OCI-LY7 (cell line): ENCODE data around the gene GRAMD2B. TPM values are rescaled to one million over a fixed set of nuclear protein-coding genes. Genes with fewer than 3 reads are reported as not detected.

Experiments
- BruUV-seq: library from RNA; stranded (reverse); fragments of 400-500 nt; replicated peaks from 2 replicates; lab custom pipeline; 2021; lab: Mats Ljungman, UMichigan
- CTCF ChIA-PET: fragments of 300-600 bp; sonication (Branson Sonifier 250); formaldehyde crosslinking; loops from one replicate; lab custom pipeline; 2022; ENCODE audit warnings: antibody characterized with exemption; ENCODE audit not compliant: unreplicated experiment; lab: Charles Lee
- POLR2A ChIA-PET: fragments of 300-600 bp; sonication (Branson Sonifier 250); formaldehyde crosslinking; loops from one replicate; lab custom pipeline; 2022; ENCODE audit warnings: antibody characterized with exemption; lab: Charles Lee
- DNase-seq: peaks from one replicate; pipeline ENCODE4 v3.0.0-alpha.2; 2015; ENCODE audit warnings: low spot score
- H2AFZ ChIP-seq: fragments of 200-600 bp; sonication (generic), shearing (Covaris generic); 2 replicates; pipeline ENCODE4 v1.6.1; 2014; ENCODE audit warnings: mild to moderate bottlenecking, antibody characterized with exemption, low read length, moderate library complexity
- H3K27ac ChIP-seq: fragments of 200-600 bp; sonication (generic); 2 replicates; pipeline ENCODE4 v1.5.1; 2014; ENCODE audit warnings: mixed run types, low read depth, mild to moderate bottlenecking, moderate library complexity, low read length, inconsistent platforms; ENCODE audit not compliant: poor library complexity, severe bottlenecking
- H3K36me3 ChIP-seq: fragments of 200-600 bp; sonication (generic); 2 replicates; pipeline ENCODE4 v1.6.1; 2014; ENCODE audit warnings: mild to moderate bottlenecking, antibody characterized with exemption, low read length, moderate library complexity, mixed read lengths; ENCODE audit not compliant: insufficient read depth
- H3K4me1 ChIP-seq: fragments of 200-600 bp; sonication (generic); 2 replicates; pipeline ENCODE4 v1.5.1; 2014; ENCODE audit warnings: mild to moderate bottlenecking, low read length; ENCODE audit not compliant: insufficient read depth, poor library complexity, severe bottlenecking
- H3K4me2 ChIP-seq: fragments of 200-600 bp; sonication (generic); 2 replicates; pipeline ENCODE4 v1.6.1; 2014; ENCODE audit warnings: mild to moderate bottlenecking, low read length
- H3K4me3 ChIP-seq: fragments of 200-600 bp; sonication (generic); 2 replicates; pipeline ENCODE4 v1.5.1; 2014; ENCODE audit warnings: mild to moderate bottlenecking, low read depth, low read length; ENCODE audit not compliant: poor library complexity, severe bottlenecking
- H3K79me2 ChIP-seq: fragments of 200-600 bp; sonication (generic); 2 replicates; pipeline ENCODE4 v1.6.1; 2016; ENCODE audit warnings: low read depth, mild to moderate bottlenecking, low read length, moderate library complexity, mixed read lengths; ENCODE audit not compliant: insufficient read depth
- H3K9me2 ChIP-seq: fragments of 200-600 bp; sonication (generic); 2 replicates; pipeline ENCODE4 v1.6.1; 2016; ENCODE audit warnings: mild to moderate bottlenecking, low read length, mixed read lengths; ENCODE audit not compliant: insufficient read depth
- H3K9me3 ChIP-seq: fragments of 200-600 bp; sonication (generic); 2 replicates; pipeline ENCODE4 v1.6.1; 2014; ENCODE audit warnings: mild to moderate bottlenecking, mixed run types, low read length, mixed read lengths
- H4K20me1 ChIP-seq: fragments of 200-600 bp; sonication (generic); 2 replicates; pipeline ENCODE4 v1.6.1; 2014; ENCODE audit warnings: mild to moderate bottlenecking, antibody characterized with exemption, low read length, moderate library complexity, mixed read lengths; ENCODE audit not compliant: insufficient read depth
- EZH2phosphoT487 ChIP-seq: fragments of 200-600 bp; sonication (generic); IDR thresholded peaks from 2 replicates; pipeline ENCODE4 v1.6.1; 2018; ENCODE audit warnings: low read depth, borderline replicate concordance, mild to moderate bottlenecking, mixed run types, antibody characterized with exemption, low read length, moderate library complexity, mixed read lengths
- intact Hi-C: fragments of 100-400 bp; cut with micrococcal nuclease; formaldehyde crosslinking; loops from one replicate; pipeline ENCODE4 v1.10.0; 2022; ENCODE audit not compliant: unreplicated experiment
- total RNA-seq, 2 experiments: library from RNA; depleted of rRNA in 1 of 2; stranded (reverse); fragments of >200 nt in 1 of 2; shearing (Covaris generic) in 1 of 2; gene quantifications; 2 replicates each; pipeline ENCODE4 v1.2.3, GENCODE V29; 2014 to 2022
- TF ChIP-seq, protein P1 (sequence below): fragments of 200-600 bp; sonication (generic); conservative IDR thresholded peaks from 2 replicates; pipeline ENCODE4 v1.5.1; 2014; ENCODE audit warnings: mild to moderate bottlenecking, antibody characterized with exemption, low read length, moderate library complexity, mixed read lengths

The GRAMD2B gene
- total RNA-seq, 2 experiments from 2014 or later, result not detected

DNA sequence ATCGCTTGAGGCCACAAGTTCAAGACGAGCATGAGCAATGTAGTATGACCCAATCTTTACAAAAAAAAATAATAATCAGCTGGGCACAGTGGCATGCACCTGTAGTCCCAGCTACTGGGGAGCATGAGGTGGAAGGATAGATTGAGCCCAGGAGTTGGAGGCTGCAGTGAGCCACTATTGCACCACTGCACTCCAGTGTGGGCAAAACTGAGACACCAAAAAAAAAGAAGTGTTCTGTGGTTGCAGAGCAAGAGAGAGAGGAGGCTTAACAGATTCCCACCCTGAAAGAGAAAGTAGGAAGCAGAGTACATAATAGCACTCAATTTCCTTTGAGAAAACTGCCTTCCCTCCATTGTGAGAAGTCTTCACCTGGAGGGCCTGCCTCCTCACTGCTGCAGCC is 119.2 kb downstream of the GRAMD2B start:
- CTCF ChIA-PET, result no interaction called here
- no peak for DNase-seq
- H3K4me1 ChIP-seq, result peaks cover 21% of the 10 kb centered on the region
- no peaks in the 10 kb centered on the region for H3K9me2 ChIP-seq
- H3K4me2 ChIP-seq, result peak overlapping the region; percentile 9; the same call in 1 of the 2 replicates
- intact Hi-C loops, result loop anchor here (10.0 kb wide), 1 partner anchor 952 kb away; no protein-coding TSS in a partner anchor
- H3K36me3 ChIP-seq, result no peaks in the 10 kb centered on the region
- no peaks in the 10 kb centered on the region for H4K20me1 ChIP-seq
- H3K27ac ChIP-seq, result no peak overlapping the region
- peak overlapping the region; percentile 8; the same call in 1 of the 2 replicates for H2AFZ ChIP-seq
- BruUV-seq, result no TSS peak
- H3K9me3 ChIP-seq, result no peaks in the 10 kb centered on the region
- no peaks in the 10 kb centered on the region for H3K79me2 ChIP-seq
- POLR2A ChIA-PET, result interaction anchor here (0.6 to 2.0 kb wide), 5 partner anchors 8 to 1094 kb away, joined by 3 to 9 read pairs (median 3); no protein-coding TSS in a partner anchor
- H3K4me3 ChIP-seq, result no peak overlapping the region
- TF ChIP-seq, protein P1, sequence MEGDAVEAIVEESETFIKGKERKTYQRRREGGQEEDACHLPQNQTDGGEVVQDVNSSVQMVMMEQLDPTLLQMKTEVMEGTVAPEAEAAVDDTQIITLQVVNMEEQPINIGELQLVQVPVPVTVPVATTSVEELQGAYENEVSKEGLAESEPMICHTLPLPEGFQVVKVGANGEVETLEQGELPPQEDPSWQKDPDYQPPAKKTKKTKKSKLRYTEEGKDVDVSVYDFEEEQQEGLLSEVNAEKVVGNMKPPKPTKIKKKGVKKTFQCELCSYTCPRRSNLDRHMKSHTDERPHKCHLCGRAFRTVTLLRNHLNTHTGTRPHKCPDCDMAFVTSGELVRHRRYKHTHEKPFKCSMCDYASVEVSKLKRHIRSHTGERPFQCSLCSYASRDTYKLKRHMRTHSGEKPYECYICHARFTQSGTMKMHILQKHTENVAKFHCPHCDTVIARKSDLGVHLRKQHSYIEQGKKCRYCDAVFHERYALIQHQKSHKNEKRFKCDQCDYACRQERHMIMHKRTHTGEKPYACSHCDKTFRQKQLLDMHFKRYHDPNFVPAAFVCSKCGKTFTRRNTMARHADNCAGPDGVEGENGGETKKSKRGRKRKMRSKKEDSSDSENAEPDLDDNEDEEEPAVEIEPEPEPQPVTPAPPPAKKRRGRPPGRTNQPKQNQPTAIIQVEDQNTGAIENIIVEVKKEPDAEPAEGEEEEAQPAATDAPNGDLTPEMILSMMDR, result no peak
- TF ChIP-seq EZH2phosphoT487, result no peak

- Histone ChIP-seq H3K27ac (no peak overlapping the region), H3K36me3 (no peaks in the 10 kb centered on the region), H3K79me2 (no peaks in the 10 kb centered on the region), H3K4me2 (no peak overlapping the region), H2AFZ (peak overlapping the region; percentile 8; the same call in 1 of the 2 replicates), H3K9me3 (no peaks in the 10 kb centered on the region), H3K9me2 (no peaks in the 10 kb centered on the region), H3K4me3 (no peak overlapping the region), H3K4me1 (peaks cover 21% of the 10 kb centered on the region), H4K20me1 (no peaks in the 10 kb centered on the region)
- no TSS peak for BruUV-seq
- ChIA-PET CTCF (no interaction called here), POLR2A (interaction anchor here (0.5 to 2.0 kb wide), 7 partner anchors 59 to 204 kb away, joined by 3 to 9 read pairs (median 4); no protein-coding TSS in a partner anchor)
- no peak for DNase-seq
- TF ChIP-seq, protein P1, result no peak
- intact Hi-C loops, result loop anchor here (10.0 kb wide), 1 partner anchor 952 kb away; no protein-coding TSS in a partner anchor
These were observed 119.8 kb downstream of the GRAMD2B start for GRCh38 chr5:126543009-126543408.

GRCh38 chr5:126543660-126544059 is 120.5 kb downstream of the GRAMD2B start:
- no peak overlapping the region for H3K4me2 ChIP-seq
- H4K20me1 ChIP-seq, result no peaks in the 10 kb centered on the region
- H3K36me3 ChIP-seq, result no peaks in the 10 kb centered on the region
- H3K27ac ChIP-seq, result no peak overlapping the region
- H3K4me3 ChIP-seq, result no peak overlapping the region
- DNase-seq, result no peak
- intact Hi-C loops, result loop anchor here (1.0 to 10.0 kb wide), 3 partner anchors 57 to 951 kb away; partner anchors contain the start of gene PHAX
- no peaks in the 10 kb centered on the region for H3K79me2 ChIP-seq
- ChIA-PET CTCF (no interaction called here), POLR2A (interaction anchor here (0.5 to 2.0 kb wide), 11 partner anchors 59 to 513 kb away, joined by 3 to 9 read pairs (median 4); no protein-coding TSS in a partner anchor)
- H3K4me1 ChIP-seq, result peaks cover 21% of the 10 kb centered on the region
- no peak overlapping the region; the same call in 1 of the 2 replicates for H2AFZ ChIP-seq
- no peak for TF ChIP-seq EZH2phosphoT487
- TF ChIP-seq, protein P1, result no peak
- H3K9me2 ChIP-seq, result no peaks in the 10 kb centered on the region
- BruUV-seq, result no TSS peak
- H3K9me3 ChIP-seq, result no peaks in the 10 kb centered on the region
